ENCODE results near the gene SPACA6.
"Not testable (repeated sequence)": the region's sequence is repeated elsewhere in the genome, so short reads cannot be mapped to it uniquely, and the experiment has no call there.

Gene SPACA6

DNA sequence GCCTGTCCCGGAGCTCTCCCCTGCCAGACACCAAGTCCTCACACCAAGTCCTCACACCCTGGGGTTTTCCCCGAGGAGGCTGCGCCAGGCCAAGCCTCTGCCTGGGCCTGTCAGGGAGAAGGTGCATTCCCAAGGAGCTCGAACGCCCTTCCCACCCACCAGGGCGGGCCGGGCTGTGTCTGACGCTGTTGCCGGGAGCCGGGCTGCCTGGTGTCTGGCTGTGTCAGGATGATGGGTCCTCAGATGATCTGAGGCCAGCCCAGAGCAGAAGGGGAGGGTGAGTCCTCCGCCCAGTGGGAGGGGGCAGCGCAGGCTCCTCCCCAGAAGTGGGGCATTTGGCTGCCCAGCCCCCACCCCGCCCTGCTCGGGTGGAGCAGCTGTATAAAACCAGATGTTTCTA is 32.9 kb downstream of the SPACA6 start:
- DNase-seq = no peak
- Mint-ChIP-seq H3K4me3 (no peak overlapping the region), H3K36me3 (ENCODE audit: low read depth) (no peaks in the 10 kb centered on the region), H3K27ac (no peak overlapping the region), H3K27me3 (peaks cover 40% of the 10 kb centered on the region), H3K9me3 (peaks cover 4% of the 10 kb centered on the region), H3K4me1 (no peaks in the 10 kb centered on the region)
- ATAC-seq = no peak

- Mint-ChIP-seq H3K27me3 (peaks cover 37% of the 10 kb centered on the region), H3K36me3 (ENCODE audit: low read depth) (no peaks in the 10 kb centered on the region), H3K4me3 (no peak overlapping the region), H3K9me3 (peaks cover 11% of the 10 kb centered on the region), H3K27ac (no peak overlapping the region), H3K4me1 (no peaks in the 10 kb centered on the region)
- ATAC-seq (no peak), DNase-seq (no peak)
Measured at GRCh38 chr19:51727349-51727880, 34.3 kb downstream of the SPACA6 start.

GRCh38 chr19:51729781-51730180 is 36.7 kb downstream of the SPACA6 start:
- Mint-ChIP-seq H3K36me3 (ENCODE audit: low read depth) (no peaks in the 10 kb centered on the region), H3K27ac (no peak overlapping the region), H3K27me3 (peaks cover 19% of the 10 kb centered on the region), H3K4me3 (no peak overlapping the region), H3K4me1 (no peaks in the 10 kb centered on the region), H3K9me3 (peaks cover 11% of the 10 kb centered on the region)
- ATAC-seq (no peak), DNase-seq (no peak)

DNA sequence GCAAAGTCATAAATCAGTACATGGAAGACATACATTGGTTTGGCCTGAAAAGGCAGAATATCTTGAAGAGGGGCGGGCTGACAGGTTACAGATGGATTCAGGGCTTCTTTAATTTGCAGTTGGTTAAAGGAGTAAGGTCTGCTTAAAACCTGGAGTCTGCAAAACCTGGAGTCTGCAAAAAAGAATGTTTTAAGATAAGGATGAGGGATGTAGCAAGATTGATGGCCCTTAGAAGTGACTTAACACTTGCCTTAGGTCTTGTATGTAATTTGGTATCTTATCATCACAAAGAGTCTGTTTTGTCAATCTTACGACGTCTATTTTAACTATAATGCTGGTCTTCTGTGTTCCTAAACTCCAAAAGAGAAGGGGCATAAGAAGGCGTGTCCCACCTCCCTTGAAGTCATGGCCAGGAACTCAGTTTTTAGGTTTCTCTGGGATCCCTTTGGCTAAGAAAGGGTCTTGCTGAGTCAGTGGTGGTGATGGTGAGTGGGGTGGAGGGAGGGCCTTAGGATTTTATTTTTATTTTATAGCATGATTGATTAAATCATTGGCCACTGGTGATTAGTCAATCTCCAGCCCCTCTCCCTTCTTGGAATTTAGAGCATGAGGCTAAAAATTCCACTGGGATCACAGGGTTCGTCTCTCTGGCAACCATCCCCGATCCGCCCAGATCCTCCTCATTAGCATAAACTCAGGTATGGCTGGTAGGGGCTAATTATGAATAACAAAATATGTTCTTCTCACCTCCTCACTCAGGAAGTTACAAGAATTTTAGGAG is 40.8 kb downstream of the SPACA6 start:
- peaks cover 6% of the 10 kb centered on the region for H3K27me3 Mint-ChIP-seq
- no peaks in the 10 kb centered on the region for H3K36me3 Mint-ChIP-seq (ENCODE audit: low read depth)
- no peak for DNase-seq
- H3K9me3 Mint-ChIP-seq = peaks cover 11% of the 10 kb centered on the region
- no peak overlapping the region for H3K4me3 Mint-ChIP-seq
- ATAC-seq = no peak
- no peaks in the 10 kb centered on the region for H3K4me1 Mint-ChIP-seq
- H3K27ac Mint-ChIP-seq = no peak overlapping the region

GRCh38 chr19:51735759-51736449 is 42.8 kb downstream of the SPACA6 start:
- no peak for DNase-seq

GRCh38 chr19:51737389-51737788 is 44.3 kb downstream of the SPACA6 start:
- Mint-ChIP-seq H3K27ac (no peak overlapping the region), H3K27me3 (peaks cover 4% of the 10 kb centered on the region), H3K9me3 (no peaks in the 10 kb centered on the region), H3K4me3 (no peak overlapping the region), H3K4me1 (no peaks in the 10 kb centered on the region), H3K36me3 (ENCODE audit: low read depth) (no peaks in the 10 kb centered on the region)
- no peak for DNase-seq
- no peak for ATAC-seq

More at GRCh38 chr19:51735759-51736449, 42.8 kb downstream of the SPACA6 start:
- Mint-ChIP-seq H3K4me1 (no peaks in the 10 kb centered on the region), H3K9me3 (peaks cover 7% of the 10 kb centered on the region), H3K27me3 (peaks cover 6% of the 10 kb centered on the region), H3K4me3 (no peak overlapping the region), H3K27ac (no peak overlapping the region), H3K36me3 (ENCODE audit: low read depth) (no peaks in the 10 kb centered on the region)
- no peak for ATAC-seq

DNA sequence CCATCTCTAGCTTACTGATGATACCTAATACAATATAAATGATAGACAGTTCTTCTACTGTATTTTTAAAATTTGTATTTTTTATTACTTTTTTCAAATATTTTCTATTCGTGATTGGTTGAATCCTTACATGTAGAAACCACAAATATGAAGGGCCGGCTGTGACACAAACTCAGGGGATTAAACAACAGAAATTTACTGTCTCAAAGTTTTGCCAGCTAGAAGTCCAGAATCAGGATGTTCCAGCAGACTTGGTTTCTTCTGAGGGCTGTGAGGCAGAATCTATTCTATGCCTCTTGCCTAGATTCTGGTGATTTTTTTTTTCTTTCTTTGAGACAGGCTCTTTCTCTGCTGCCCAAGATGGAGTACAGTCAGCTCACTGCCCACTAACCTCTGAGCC is 44.8 kb downstream of the SPACA6 start:
- no peak for ATAC-seq
- H3K4me3 Mint-ChIP-seq = no peak overlapping the region
- DNase-seq = no peak
- H3K9me3 Mint-ChIP-seq = no peaks in the 10 kb centered on the region
- no peak overlapping the region for H3K27ac Mint-ChIP-seq
- no peaks in the 10 kb centered on the region for H3K36me3 Mint-ChIP-seq (ENCODE audit: low read depth)
- H3K4me1 Mint-ChIP-seq = no peaks in the 10 kb centered on the region
- peaks cover 6% of the 10 kb centered on the region for H3K27me3 Mint-ChIP-seq

DNA sequence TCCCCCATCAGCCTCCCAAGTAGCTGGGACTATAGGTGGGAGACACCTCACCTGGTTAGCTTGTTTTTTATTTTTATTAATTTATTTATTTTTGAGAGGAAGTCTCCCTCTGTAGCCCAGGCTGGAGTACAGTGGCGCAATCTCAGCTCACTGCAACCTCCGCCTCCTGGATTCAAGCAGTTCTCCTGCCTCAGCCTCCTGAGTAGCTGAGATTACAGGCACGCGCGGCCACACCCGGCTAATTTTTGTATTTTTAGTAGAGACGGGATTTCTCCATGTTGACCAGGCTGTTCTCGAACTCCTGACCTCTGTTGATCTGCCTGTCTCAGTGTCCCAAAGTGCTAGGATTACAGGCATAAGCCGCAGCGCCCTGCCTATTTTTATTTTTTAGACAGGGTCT is 45.4 kb downstream of the SPACA6 start:
- not testable (repeated sequence) for H3K9me3 Mint-ChIP-seq; H3K4me3 Mint-ChIP-seq; DNase-seq; H3K36me3 Mint-ChIP-seq (ENCODE audit: low read depth); ATAC-seq; H3K27ac Mint-ChIP-seq; H3K4me1 Mint-ChIP-seq; H3K27me3 Mint-ChIP-seq

- Mint-ChIP-seq H3K27ac (no peak overlapping the region), H3K4me3 (no peak overlapping the region), H3K27me3 (peaks cover 9% of the 10 kb centered on the region), H3K36me3 (ENCODE audit: low read depth) (no peaks in the 10 kb centered on the region), H3K9me3 (no peaks in the 10 kb centered on the region), H3K4me1 (no peaks in the 10 kb centered on the region)
- ATAC-seq (no peak), DNase-seq (no peak)
Measured at GRCh38 chr19:51739466-51740213, 46.5 kb downstream of the SPACA6 start.

DNA sequence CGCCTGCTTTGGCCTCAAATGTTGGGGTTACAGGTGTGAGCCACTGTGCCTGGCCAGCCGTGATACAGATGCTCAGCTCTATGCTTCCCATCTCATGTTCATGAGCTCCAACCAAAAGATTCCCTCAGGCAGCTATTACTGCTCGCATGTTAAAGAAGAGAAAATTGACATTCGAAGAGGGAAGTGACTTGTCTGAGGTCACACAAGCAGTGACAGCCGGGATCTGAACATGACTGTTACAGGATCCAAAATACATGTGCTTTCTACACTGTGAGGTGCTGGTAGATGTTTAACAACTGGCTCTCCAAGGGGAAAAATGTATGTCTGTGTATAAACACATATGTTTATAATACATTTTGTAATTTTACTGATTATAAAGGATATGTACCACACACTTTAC is 47.2 kb downstream of the SPACA6 start:
- Mint-ChIP-seq H3K9me3 (no peaks in the 10 kb centered on the region), H3K4me1 (no peaks in the 10 kb centered on the region), H3K27ac (no peak overlapping the region), H3K36me3 (ENCODE audit: low read depth) (no peaks in the 10 kb centered on the region), H3K27me3 (peaks cover 7% of the 10 kb centered on the region), H3K4me3 (no peak overlapping the region)
- DNase-seq (no peak), ATAC-seq (no peak)

- Mint-ChIP-seq H3K27me3 (peaks cover 11% of the 10 kb centered on the region), H3K4me1 (no peaks in the 10 kb centered on the region), H3K27ac (no peak overlapping the region), H3K9me3 (no peaks in the 10 kb centered on the region), H3K4me3 (no peak overlapping the region), H3K36me3 (ENCODE audit: low read depth) (no peaks in the 10 kb centered on the region)
- ATAC-seq (no peak), DNase-seq (no peak)
Measured at GRCh38 chr19:51742789-51743188, 49.7 kb downstream of the SPACA6 start.

DNA sequence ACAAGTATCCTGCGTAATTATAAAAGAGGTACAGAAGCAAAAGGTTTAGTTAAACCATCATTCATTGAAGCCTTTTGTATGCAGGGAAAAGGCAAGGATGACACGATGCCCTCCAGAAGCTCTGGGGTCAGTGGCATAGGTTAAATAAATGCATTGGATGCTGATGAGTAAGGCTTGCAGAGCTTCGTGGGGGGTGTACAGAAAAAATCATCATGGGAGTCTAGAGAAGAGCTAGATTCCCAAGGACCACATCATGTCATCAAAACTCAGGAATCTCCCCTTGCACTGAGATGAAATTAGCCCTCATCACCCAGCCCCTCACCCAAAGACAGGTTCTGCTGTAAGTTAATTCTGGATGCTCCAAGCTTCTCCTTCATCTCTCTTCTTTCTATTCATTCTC is 50.3 kb downstream of the SPACA6 start:
- no peak overlapping the region for H3K4me3 Mint-ChIP-seq
- no peak overlapping the region for H3K27ac Mint-ChIP-seq
- no peaks in the 10 kb centered on the region for H3K9me3 Mint-ChIP-seq
- no peak for ATAC-seq
- no peaks in the 10 kb centered on the region for H3K36me3 Mint-ChIP-seq (ENCODE audit: low read depth)
- DNase-seq = no peak
- H3K27me3 Mint-ChIP-seq = peaks cover 11% of the 10 kb centered on the region
- no peaks in the 10 kb centered on the region for H3K4me1 Mint-ChIP-seq

- Mint-ChIP-seq H3K9me3 (no peaks in the 10 kb centered on the region), H3K4me3 (no peak overlapping the region), H3K36me3 (ENCODE audit: low read depth) (no peaks in the 10 kb centered on the region), H3K4me1 (no peaks in the 10 kb centered on the region), H3K27me3 (peaks cover 11% of the 10 kb centered on the region), H3K27ac (no peak overlapping the region)
- DNase-seq (no peak), ATAC-seq (no peak)
Measured at GRCh38 chr19:51746731-51747130, 53.6 kb downstream of the SPACA6 start.

GRCh38 chr19:51749979-51750378 is 56.8 kb downstream of the SPACA6 start:
- Mint-ChIP-seq H3K4me1 (no peaks in the 10 kb centered on the region), H3K9me3 (no peaks in the 10 kb centered on the region)
- no peak for ATAC-seq

More at GRCh38 chr19:51749979-51750378, 56.8 kb downstream of the SPACA6 start:
- H3K4me3 Mint-ChIP-seq = no peak overlapping the region
- no peaks in the 10 kb centered on the region for H3K36me3 Mint-ChIP-seq (ENCODE audit: low read depth)
- no peak overlapping the region for H3K27ac Mint-ChIP-seq
- DNase-seq = no peak
- H3K27me3 Mint-ChIP-seq = peaks cover 6% of the 10 kb centered on the region
